ENCODE results near the gene LUC7L3. TPM values are rescaled to one million over a fixed set of nuclear protein-coding genes. Genes with fewer than 3 reads are reported as not detected.
A peak's percentile ranks its signal among the peaks of the same experiment; 100 is the strongest.

Gene LUC7L3, protein sequence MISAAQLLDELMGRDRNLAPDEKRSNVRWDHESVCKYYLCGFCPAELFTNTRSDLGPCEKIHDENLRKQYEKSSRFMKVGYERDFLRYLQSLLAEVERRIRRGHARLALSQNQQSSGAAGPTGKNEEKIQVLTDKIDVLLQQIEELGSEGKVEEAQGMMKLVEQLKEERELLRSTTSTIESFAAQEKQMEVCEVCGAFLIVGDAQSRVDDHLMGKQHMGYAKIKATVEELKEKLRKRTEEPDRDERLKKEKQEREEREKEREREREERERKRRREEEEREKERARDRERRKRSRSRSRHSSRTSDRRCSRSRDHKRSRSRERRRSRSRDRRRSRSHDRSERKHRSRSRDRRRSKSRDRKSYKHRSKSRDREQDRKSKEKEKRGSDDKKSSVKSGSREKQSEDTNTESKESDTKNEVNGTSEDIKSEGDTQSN
- total RNA-seq (100 to 1,000 TPM; 116 to 126 TPM), total RNA-seq (118 to 746 (median 289) reads per million in 172 experiments)
- 206 TPM for polyA plus RNA-seq (2013, experiment 1 of 2)
- polyA plus RNA-seq (2013, experiment 2 of 2) = 125 TPM

- Histone ChIP-seq H3K27ac (ENCODE audit: low read depth in 1 of 2, low read length in 2 of 2) (peak within 1 kb of the TSS; percentile 89 to 97), H3K4me3 (ENCODE audit: low read length) (peak within 1 kb of the TSS; percentile 79), H3K27me3 (ENCODE audit: control insufficient read depth in 1 of 2, insufficient read depth in 2 of 2, low read length in 2 of 2) (no peaks in the 10 kb centered on the region), H3K9me3 (ENCODE audit: control insufficient read depth in 1 of 2, insufficient read depth in 1 of 2, low read length in 2 of 2) (no peaks in the 10 kb centered on the region), H3K36me3 (ENCODE audit: insufficient read depth, low read length) (peaks cover 9% of the 10 kb centered on the region), H3K4me1 (ENCODE audit: insufficient read depth, low read length) (peaks cover 27% of the 10 kb centered on the region)
- intact Hi-C loops (cut with DNase I, micrococcal nuclease) = loop anchor here (1.0 to 5.0 kb wide), 3 partner anchors 11 to 433 kb away; partner anchors contain the start of genes ANKRD40 (in 1 of the 2) and NME1 (in 1 of the 2)
- Mint-ChIP-seq H3K4me3 (peak within 1 kb of the TSS; percentile 95), H3K27me3 (no peaks in the 10 kb centered on the region), H3K36me3 (ENCODE audit: low read depth) (peaks cover 31% of the 10 kb centered on the region), H3K27ac (peak within 1 kb of the TSS; percentile 86), H3K9me3 (no peaks in the 10 kb centered on the region), H3K4me1 (ENCODE audit: low read depth) (peaks cover 34% of the 10 kb centered on the region)
- peak; percentile 91 for ATAC-seq (ENCODE audit: poor library complexity)
- peak; percentile 84 to 96 (median 90) for DNase-seq
- ChIA-PET CTCF (interaction anchor here (1.2 kb wide), 1 partner anchor 322 kb away, joined by 3 read pairs; the partner anchor contains the start of gene LRRC59), POLR2A (interaction anchor here (0.6 to 4.4 kb wide), 16 partner anchors 8 to 434 kb away, joined by 3 to 82 read pairs (median 4); partner anchors contain the start of genes ANKRD40, CACNA1G, LRRC59 and NME1)
- TF ChIP-seq, protein P1, sequence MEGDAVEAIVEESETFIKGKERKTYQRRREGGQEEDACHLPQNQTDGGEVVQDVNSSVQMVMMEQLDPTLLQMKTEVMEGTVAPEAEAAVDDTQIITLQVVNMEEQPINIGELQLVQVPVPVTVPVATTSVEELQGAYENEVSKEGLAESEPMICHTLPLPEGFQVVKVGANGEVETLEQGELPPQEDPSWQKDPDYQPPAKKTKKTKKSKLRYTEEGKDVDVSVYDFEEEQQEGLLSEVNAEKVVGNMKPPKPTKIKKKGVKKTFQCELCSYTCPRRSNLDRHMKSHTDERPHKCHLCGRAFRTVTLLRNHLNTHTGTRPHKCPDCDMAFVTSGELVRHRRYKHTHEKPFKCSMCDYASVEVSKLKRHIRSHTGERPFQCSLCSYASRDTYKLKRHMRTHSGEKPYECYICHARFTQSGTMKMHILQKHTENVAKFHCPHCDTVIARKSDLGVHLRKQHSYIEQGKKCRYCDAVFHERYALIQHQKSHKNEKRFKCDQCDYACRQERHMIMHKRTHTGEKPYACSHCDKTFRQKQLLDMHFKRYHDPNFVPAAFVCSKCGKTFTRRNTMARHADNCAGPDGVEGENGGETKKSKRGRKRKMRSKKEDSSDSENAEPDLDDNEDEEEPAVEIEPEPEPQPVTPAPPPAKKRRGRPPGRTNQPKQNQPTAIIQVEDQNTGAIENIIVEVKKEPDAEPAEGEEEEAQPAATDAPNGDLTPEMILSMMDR (IDR thresholded peaks at IDR 0.05) = no peak
Observed at GRCh38 chr17:50719144-50719923, at the start of gene LUC7L3. Gene LUC7L3, plus strand, starts transcription at chr17:50719603. Its CDS starts 130 bp downstream, at chr17:50719733.

- Mint-ChIP-seq H3K4me3 (no peak overlapping the region), H3K4me1 (ENCODE audit: low read depth) (no peaks in the 10 kb centered on the region), H3K27ac (no peak overlapping the region), H3K9me3 (no peaks in the 10 kb centered on the region), H3K36me3 (ENCODE audit: low read depth) (no peaks in the 10 kb centered on the region), H3K27me3 (no peaks in the 10 kb centered on the region)
- Histone ChIP-seq H3K36me3 (ENCODE audit: insufficient read depth, low read length) (no peaks in the 10 kb centered on the region), H3K9me3 (ENCODE audit: control insufficient read depth in 1 of 2, insufficient read depth in 1 of 2, low read length in 2 of 2) (no peaks in the 10 kb centered on the region), H3K27me3 (ENCODE audit: control insufficient read depth in 1 of 2, insufficient read depth in 2 of 2, low read length in 2 of 2) (no peaks in the 10 kb centered on the region), H3K4me1 (ENCODE audit: insufficient read depth, low read length) (no peaks in the 10 kb centered on the region), H3K4me3 (ENCODE audit: low read length) (no peak overlapping the region), H3K27ac (ENCODE audit: low read depth in 1 of 2, low read length in 2 of 2) (no peak overlapping the region)
- CTCF ChIA-PET = no interaction called here
- TF ChIP-seq, protein P1 (IDR thresholded peaks at IDR 0.05) = no peak
- ATAC-seq (ENCODE audit: poor library complexity) = no peak
- intact Hi-C loops (cut with DNase I, micrococcal nuclease) = no loop called here
- POLR2A ChIA-PET = no interaction called here
- DNase-seq = no peak
Observed at GRCh38 chr17:50672071-50672470, 47.3 kb upstream of the LUC7L3 start.

GRCh38 chr17:50672831-50673551 is 46.4 kb upstream of the LUC7L3 start:
- Histone ChIP-seq H3K27me3 (ENCODE audit: control insufficient read depth in 1 of 2, insufficient read depth in 2 of 2, low read length in 2 of 2) (no peaks in the 10 kb centered on the region), H3K27ac (ENCODE audit: low read depth in 1 of 2, low read length in 2 of 2) (no peak overlapping the region), H3K4me1 (ENCODE audit: insufficient read depth, low read length) (no peaks in the 10 kb centered on the region), H3K4me3 (ENCODE audit: low read length) (no peak overlapping the region), H3K9me3 (ENCODE audit: control insufficient read depth in 1 of 2, insufficient read depth in 1 of 2, low read length in 2 of 2) (no peaks in the 10 kb centered on the region), H3K36me3 (ENCODE audit: insufficient read depth, low read length) (no peaks in the 10 kb centered on the region)
- CTCF ChIA-PET = no interaction called here
- Mint-ChIP-seq H3K9me3 (no peaks in the 10 kb centered on the region), H3K36me3 (ENCODE audit: low read depth) (no peaks in the 10 kb centered on the region), H3K4me3 (no peak overlapping the region), H3K4me1 (ENCODE audit: low read depth) (no peaks in the 10 kb centered on the region), H3K27ac (no peak overlapping the region), H3K27me3 (no peaks in the 10 kb centered on the region)
- intact Hi-C loops (cut with DNase I, micrococcal nuclease) = no loop called here
- no peak for DNase-seq
- POLR2A ChIA-PET = no interaction called here
- no peak for ATAC-seq (ENCODE audit: poor library complexity)
- TF ChIP-seq, protein P1 (IDR thresholded peaks at IDR 0.05) = no peak

Measured in CD4-positive, alpha-beta T cell (primary cell).